Smooth muscle cell (in vitro differentiated cells): ENCODE data around the gene SETD6. TPM values are rescaled to one million over a fixed set of nuclear protein-coding genes. Genes with fewer than 3 reads are reported as not detected.

ENCODE experiments used
- DNase-seq: peaks from one replicate; lab custom pipeline; 2025; ENCODE audit not compliant: unreplicated experiment; lab: John Stamatoyannopoulos, UW
- H2AFZ ChIP-seq: fragments of 200-600 bp; sonication (generic); 2 replicates; pipeline ENCODE4 v1.6.0; 2016; ENCODE audit warnings: antibody characterized with exemption, low read depth, mild to moderate bottlenecking
- H3F3A ChIP-seq: fragments of 200-600 bp; sonication (generic); 2 replicates; pipeline ENCODE4 v1.6.0; 2017; ENCODE audit warnings: antibody characterized with exemption, low read depth
- H3K27ac ChIP-seq: fragments of 200-600 bp; sonication (generic); 2 replicates; pipeline ENCODE4 v1.5.1; 2016; ENCODE audit warnings: low read depth, mild to moderate bottlenecking
- H3K27me3 ChIP-seq: fragments of 200-600 bp; sonication (generic); 2 replicates; pipeline ENCODE4 v1.6.1; 2016; ENCODE audit warnings: low read depth, mild to moderate bottlenecking
- H3K36me3 ChIP-seq: fragments of 200-600 bp; sonication (generic); 2 replicates; pipeline ENCODE4 v1.5.1; 2016; ENCODE audit warnings: low read depth
- H3K4me1 ChIP-seq: fragments of 200-600 bp; sonication (generic); 2 replicates; pipeline ENCODE4 v1.5.1; 2016; ENCODE audit warnings: low read depth
- H3K4me2 ChIP-seq: fragments of 200-600 bp; sonication (generic); 2 replicates; pipeline ENCODE4 v1.6.0; 2016; ENCODE audit warnings: mild to moderate bottlenecking
- H3K4me3 ChIP-seq: fragments of 200-600 bp; sonication (generic); 2 replicates; pipeline ENCODE4 v1.5.1; 2016; ENCODE audit warnings: mild to moderate bottlenecking
- H3K79me2 ChIP-seq: fragments of 200-600 bp; sonication (generic); 2 replicates; pipeline ENCODE4 v1.6.0; 2016; ENCODE audit warnings: low read depth, mild to moderate bottlenecking
- H3K9ac ChIP-seq: fragments of 200-600 bp; sonication (generic); 2 replicates; pipeline ENCODE4 v1.6.0; 2016; ENCODE audit warnings: low read depth
- H3K9me3 ChIP-seq: fragments of 200-600 bp; sonication (generic); replicated peaks from 2 replicates; pipeline ENCODE4 v1.5.1; 2016; ENCODE audit warnings: low read depth
- H4K20me1 ChIP-seq: fragments of 200-600 bp; sonication (generic); 2 replicates; pipeline ENCODE4 v1.6.0; 2016; ENCODE audit warnings: low read depth
- WGBS: methylation state at CpG from one replicate; pipeline ENCODE4 v1.1.7; 2016; ENCODE audit warnings: low lambda C conversion rate; 5-methylcytosine and 5-hydroxymethylcytosine counted together
- polyA plus RNA-seq: library from polyadenylated mRNA; unstranded; fragments of >200 nt; fragmentation: Nextera tagmentation; extraction: Ambion mirVana; gene quantifications from 2 replicates; pipeline ENCODE4 v1.2.1, GENCODE V29; 2016
- total RNA-seq: library from RNA; depleted of rRNA; stranded (reverse); fragments of >200 nt; gene quantifications from 2 replicates; pipeline ENCODE4 v1.2.3, GENCODE V29; 2014
- TF ChIP-seq, protein P1 (sequence below): fragments of 200-600 bp; sonication (generic); IDR thresholded peaks from 2 replicates; pipeline ENCODE4 v1.5.1; 2017; ENCODE audit warnings: borderline replicate concordance, mild to moderate bottlenecking, antibody characterized with exemption; ENCODE audit not compliant: insufficient read depth, poor library complexity, severe bottlenecking

SETD6 gene
- total and polyA plus RNA-seq, 2 experiments from 2014 or later = 6.8 to 8.4 TPM

DNA sequence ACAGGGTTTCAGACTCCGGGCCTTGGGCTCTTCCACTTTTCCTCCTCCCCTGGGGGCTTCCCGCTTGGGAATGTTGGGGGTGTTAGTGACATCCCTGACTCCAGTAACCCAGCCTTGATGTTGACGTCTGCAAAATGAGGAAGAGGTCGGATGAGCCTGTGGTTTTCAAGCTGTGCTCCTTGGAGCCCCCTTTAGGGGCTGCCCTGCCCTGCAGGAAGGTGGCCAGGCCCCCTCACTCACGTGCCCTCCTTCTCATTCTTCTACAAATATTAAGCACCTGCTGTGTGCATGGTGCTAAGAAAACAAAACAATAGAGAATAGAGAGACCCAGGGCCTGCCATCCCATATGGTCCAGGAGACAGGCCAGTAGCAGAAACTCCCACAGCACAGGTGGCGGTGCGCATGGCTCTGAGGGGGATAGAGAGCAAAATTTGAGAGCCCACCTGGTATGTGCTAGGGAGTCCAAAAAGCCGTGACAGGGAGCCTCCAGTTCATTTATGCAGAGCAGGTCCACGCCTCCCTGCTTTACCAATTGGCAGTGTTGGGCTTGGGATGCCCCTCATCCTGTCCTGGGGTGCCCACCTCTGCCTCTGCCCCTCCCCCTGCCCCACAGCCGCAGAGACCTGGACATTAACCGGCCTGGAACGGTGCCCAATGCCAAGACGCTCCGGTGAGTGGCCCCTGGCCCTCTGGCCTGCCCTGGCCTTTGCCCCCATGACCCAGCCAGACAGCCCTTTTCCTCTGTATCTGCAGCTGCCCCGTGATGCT, 7.9 kb upstream of the SETD6 start:
- 89% methylated on average over 15 of the region's 15 CpGs for WGBS
- Histone ChIP-seq H3K27ac (no peak overlapping the region), H3K36me3 (no peaks in the 10 kb centered on the region), H3F3A (no peaks in the 10 kb centered on the region), H3K4me3 (no peak overlapping the region), H3K4me2 (no peak overlapping the region), H2AFZ (no peak overlapping the region), H4K20me1 (no peaks in the 10 kb centered on the region), H3K79me2 (no peaks in the 10 kb centered on the region), H3K4me1 (no peaks in the 10 kb centered on the region), H3K9me3 (no peaks in the 10 kb centered on the region), H3K27me3 (no peaks in the 10 kb centered on the region), H3K9ac (no peak overlapping the region)
- TF ChIP-seq, protein P1, sequence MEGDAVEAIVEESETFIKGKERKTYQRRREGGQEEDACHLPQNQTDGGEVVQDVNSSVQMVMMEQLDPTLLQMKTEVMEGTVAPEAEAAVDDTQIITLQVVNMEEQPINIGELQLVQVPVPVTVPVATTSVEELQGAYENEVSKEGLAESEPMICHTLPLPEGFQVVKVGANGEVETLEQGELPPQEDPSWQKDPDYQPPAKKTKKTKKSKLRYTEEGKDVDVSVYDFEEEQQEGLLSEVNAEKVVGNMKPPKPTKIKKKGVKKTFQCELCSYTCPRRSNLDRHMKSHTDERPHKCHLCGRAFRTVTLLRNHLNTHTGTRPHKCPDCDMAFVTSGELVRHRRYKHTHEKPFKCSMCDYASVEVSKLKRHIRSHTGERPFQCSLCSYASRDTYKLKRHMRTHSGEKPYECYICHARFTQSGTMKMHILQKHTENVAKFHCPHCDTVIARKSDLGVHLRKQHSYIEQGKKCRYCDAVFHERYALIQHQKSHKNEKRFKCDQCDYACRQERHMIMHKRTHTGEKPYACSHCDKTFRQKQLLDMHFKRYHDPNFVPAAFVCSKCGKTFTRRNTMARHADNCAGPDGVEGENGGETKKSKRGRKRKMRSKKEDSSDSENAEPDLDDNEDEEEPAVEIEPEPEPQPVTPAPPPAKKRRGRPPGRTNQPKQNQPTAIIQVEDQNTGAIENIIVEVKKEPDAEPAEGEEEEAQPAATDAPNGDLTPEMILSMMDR = no peak
- DNase-seq = no peak

DNA sequence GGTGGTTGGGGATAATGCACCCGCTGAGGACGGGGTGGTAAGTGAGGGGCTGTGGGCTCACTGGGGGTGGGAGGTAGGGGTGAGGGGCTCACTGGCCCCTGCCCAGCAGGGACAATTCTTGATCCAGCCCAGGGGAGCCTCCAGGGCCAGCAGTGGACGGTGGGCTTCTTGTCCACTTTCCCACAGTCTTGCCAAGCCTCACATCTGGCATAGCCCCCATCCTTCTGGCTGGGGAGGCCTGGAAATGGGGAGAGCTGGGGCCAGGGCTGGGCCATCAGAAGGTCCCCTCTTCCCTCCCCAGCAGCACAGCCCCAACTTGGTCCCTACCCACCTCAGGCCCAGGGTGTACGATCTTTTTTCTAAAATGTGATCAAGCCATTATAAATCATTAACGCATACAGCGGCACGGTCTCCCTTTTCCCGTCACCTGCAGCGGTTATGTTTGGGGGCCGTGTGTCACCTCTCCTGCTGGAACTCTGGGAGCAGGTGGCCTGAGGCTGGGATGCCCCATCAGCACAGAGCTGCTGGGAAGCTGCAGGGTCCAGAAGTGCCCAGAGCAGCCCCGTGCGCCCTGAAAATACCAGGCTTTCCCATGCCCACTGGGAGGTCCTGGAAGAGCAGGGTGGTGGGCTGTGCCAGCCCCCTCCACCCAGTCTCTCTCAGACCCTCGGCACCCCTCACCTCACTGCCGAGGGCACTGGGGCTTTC, 7.2 kb upstream of the SETD6 start:
- TF ChIP-seq, protein P1 = no peak
- 96% methylated on average over 14 of the region's 14 CpGs for WGBS
- Histone ChIP-seq H3K27me3 (no peaks in the 10 kb centered on the region), H3K36me3 (no peaks in the 10 kb centered on the region), H3K27ac (no peak overlapping the region), H3K4me3 (no peak overlapping the region), H4K20me1 (no peaks in the 10 kb centered on the region), H3K4me2 (no peak overlapping the region), H3K4me1 (no peaks in the 10 kb centered on the region), H3F3A (no peaks in the 10 kb centered on the region), H3K9ac (no peak overlapping the region), H2AFZ (no peak overlapping the region), H3K79me2 (no peaks in the 10 kb centered on the region), H3K9me3 (no peaks in the 10 kb centered on the region)
- no peak for DNase-seq

DNA sequence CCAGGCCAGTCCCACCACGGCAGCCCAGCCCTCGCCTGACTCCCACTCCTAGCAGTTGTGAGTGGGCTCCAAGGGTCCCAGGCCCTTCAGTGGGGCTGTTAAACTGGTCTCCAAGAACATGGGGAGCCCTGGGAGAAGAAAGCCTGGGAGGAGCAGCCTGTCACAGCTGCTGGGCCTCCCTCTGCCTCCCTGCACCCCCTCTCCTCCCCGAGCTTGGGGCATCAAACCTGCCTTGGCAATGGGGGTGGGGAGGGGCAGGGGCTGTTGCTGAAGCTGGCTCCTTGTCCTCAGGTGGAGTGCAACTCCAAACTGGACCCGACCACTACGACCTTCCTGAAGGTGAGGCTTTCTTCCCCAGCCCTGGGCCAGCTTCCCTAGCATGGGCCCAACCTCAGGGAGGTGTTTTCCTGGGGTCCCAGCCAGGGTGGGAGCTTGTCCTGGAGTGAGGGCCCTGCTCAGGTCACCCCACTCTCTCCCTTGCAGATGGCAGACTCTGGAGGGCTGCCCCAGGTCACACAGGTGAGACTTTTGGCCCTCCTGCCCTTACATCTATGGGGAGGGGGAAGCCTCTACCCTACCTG, 6.6 kb upstream of the SETD6 start:
- no peaks in the 10 kb centered on the region for H3K27me3 ChIP-seq
- 90% methylated on average over 5 of the region's 5 CpGs for WGBS

More for the DNA sequence above, 6.6 kb upstream of the SETD6 start:
- Histone ChIP-seq H3K27ac (no peak overlapping the region), H3K36me3 (no peaks in the 10 kb centered on the region), H3K9me3 (no peaks in the 10 kb centered on the region), H3K4me2 (no peak overlapping the region), H3K9ac (no peak overlapping the region), H4K20me1 (no peaks in the 10 kb centered on the region), H3K79me2 (no peaks in the 10 kb centered on the region), H3F3A (no peaks in the 10 kb centered on the region), H2AFZ (no peak overlapping the region), H3K4me3 (no peak overlapping the region), H3K4me1 (no peaks in the 10 kb centered on the region)
- DNase-seq = no peak
- TF ChIP-seq, protein P1 = no peak
